Stimulated activated CD4-positive, alpha-beta T cell treated with anti-CD3 and anti-CD28 coated beads, Interleukin-12 subunit alpha, Interleukin-12 subunit beta, amount 100 ng/mL, for 24 hours (primary cell): ENCODE data around the gene WASHC2A.
A peak's percentile ranks its signal among the peaks of the same experiment; 100 is the strongest.
"Not testable (repeated sequence)": the region's sequence is repeated elsewhere in the genome, so short reads cannot be mapped to it uniquely, and the experiment has no call there.

Experiments
- DNase-seq, 2 experiments: peaks; one replicate each; pipeline ENCODE4 v3.0.0-alpha.2; 2020; ENCODE audit warnings: low read depth in 2 of 2

The WASHC2A gene, protein sequence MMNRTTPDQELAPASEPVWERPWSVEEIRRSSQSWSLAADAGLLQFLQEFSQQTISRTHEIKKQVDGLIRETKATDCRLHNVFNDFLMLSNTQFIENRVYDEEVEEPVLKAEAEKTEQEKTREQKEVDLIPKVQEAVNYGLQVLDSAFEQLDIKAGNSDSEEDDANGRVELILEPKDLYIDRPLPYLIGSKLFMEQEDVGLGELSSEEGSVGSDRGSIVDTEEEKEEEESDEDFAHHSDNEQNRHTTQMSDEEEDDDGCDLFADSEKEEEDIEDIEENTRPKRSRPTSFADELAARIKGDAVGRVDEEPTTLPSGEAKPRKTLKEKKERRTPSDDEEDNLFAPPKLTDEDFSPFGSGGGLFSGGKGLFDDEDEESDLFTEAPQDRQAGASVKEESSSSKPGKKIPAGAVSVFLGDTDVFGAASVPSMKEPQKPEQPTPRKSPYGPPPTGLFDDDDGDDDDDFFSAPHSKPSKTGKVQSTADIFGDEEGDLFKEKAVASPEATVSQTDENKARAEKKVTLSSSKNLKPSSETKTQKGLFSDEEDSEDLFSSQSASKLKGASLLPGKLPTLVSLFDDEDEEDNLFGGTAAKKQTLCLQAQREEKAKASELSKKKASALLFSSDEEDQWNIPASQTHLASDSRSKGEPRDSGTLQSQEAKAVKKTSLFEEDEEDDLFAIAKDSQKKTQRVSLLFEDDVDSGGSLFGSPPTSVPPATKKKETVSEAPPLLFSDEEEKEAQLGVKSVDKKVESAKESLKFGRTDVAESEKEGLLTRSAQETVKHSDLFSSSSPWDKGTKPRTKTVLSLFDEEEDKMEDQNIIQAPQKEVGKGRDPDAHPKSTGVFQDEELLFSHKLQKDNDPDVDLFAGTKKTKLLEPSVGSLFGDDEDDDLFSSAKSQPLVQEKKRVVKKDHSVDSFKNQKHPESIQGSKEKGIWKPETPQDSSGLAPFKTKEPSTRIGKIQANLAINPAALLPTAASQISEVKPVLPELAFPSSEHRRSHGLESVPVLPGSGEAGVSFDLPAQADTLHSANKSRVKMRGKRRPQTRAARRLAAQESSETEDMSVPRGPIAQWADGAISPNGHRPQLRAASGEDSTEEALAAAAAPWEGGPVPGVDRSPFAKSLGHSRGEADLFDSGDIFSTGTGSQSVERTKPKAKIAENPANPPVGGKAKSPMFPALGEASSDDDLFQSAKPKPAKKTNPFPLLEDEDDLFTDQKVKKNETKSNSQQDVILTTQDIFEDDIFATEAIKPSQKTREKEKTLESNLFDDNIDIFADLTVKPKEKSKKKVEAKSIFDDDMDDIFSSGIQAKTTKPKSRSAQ (N-terminal part only)

GRCh38 chr10:50067546-50068351, at the start of gene WASHC2A:
WASHC2A (plus strand) TSS chr10:50067954; CDS start chr10:50068006, 52 bp downstream.
- DNase-seq: peak; percentile 93 to 94

DNA sequence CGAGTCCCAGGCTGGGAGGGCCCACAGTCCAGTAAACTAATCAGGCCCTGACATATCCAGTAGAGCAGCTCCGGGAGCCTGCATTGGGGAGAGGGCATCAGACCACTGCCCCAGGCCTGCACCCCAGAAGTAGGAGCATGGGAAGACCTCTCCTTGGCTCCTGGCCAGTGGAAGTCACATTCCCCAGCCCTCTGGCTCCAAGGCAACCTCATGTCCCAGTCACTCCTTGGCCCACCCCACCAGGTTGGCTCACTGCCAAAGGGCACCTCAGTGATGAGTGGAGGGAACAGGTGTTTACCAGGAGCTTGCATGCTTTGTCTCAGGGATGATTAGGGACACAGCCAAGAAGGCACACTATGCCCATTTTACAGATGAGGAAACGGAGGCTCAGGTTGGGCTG, 48.5 kb upstream of the WASHC2A start:
- DNase-seq: not testable (repeated sequence)

- not testable (repeated sequence) for DNase-seq
Observed at GRCh38 chr10:50020451-50021024, 47.2 kb upstream of the WASHC2A start.

DNA sequence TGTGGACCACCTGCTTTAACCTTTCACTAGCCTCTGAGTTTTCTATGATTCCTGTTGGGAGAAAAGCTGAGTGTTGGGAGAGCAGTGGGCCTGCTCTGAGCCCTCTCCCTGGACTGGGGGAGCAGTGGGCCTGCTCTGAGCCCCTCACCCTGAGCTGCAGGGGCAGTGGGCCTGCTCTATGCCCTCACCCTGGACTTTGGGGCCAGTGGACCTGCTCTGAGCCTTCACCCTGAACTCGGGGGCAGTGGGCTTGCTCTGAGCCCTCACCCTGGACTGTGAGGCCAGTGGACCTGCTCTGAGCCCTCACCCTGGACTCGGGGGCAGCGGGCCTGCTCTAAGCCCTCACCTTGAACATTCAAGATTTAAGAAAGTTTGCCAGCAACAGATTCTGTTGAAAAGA, 46.1 kb upstream of the WASHC2A start:
- DNase-seq: no peak

GRCh38 chr10:50024716-50025383, 42.9 kb upstream of the WASHC2A start:
- not testable (repeated sequence) for DNase-seq

DNA sequence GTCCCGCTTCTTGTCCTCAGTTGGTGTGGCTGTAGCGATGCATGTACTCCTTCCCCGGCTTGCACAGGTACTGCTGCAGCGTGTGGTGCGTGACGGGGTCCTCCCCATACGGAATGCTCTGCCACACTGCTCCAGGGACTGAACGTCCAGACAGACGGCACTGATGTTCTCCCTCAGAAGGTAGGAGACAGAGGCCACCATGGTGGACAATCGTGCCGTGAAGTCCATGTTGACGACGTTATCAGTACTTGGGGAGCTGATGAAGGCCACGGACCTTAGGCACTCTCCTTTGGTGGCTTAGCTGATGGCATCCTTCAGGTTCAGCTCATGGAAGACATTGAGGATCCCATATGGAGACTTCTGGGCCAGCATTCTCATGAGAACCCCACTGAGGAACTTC, 42.1 kb upstream of the WASHC2A start:
- no peak for DNase-seq

DNA sequence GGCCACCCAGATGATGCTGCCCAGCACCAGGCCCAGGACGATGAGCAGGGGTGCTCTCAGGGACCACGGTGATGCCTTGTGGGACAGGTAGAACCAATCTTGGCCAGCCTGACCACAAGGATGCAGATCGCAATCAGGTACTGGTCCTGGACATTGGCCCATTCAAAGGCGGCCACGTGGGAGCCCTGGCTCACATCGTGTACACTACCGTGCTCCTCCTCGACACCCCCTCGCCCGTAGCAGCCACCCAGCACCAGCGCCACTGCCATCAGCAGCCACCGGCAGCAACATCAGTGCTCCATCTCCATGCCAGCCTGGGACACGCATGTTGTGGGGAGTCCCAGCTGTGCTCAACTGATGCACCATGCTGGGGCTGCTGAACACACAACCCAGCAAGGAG, 40.6 kb upstream of the WASHC2A start:
- no peak for DNase-seq

DNA sequence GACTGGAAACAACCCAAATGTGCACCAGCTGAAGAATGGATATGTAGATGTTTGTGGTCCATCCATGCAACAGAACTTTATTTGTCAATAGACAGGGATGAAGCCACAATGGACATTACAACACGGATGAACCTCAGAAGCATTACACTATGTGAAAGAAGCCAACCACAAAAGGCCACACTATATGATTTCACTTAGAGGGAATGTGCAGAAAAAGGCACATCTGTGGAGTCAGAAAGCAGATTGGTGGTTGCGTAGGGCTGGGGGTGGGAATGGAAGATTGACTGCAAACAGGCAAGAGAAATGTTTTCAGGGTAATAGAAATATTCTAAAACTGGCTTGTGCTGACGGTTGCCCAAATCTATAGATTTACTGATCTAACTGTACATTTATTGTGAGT, 34.3 kb upstream of the WASHC2A start:
- DNase-seq: no peak

DNA sequence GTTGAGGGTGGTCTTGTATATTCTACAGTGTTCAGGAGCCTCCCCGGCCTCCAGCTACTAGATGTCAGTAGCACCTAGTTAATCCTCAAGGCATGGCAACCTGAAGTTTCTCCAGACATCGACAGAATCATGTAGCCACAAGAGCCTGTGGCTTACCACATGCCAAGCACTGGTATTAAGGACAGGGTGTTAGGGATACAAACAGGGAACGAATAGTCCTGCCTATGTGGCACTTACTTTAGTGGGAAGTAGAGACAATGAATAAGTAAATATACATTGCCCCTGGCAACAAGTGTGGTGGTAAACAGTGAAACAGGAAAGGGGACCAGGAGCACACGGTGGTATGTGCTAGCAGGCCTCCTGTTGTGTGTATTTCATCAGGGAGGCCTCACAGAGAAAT, 32.4 kb upstream of the WASHC2A start:
- DNase-seq: not testable (repeated sequence)

- no peak for DNase-seq
Observed at GRCh38 chr10:50044941-50045664, 22.7 kb upstream of the WASHC2A start.

GRCh38 chr10:50046457-50046856, 21.3 kb upstream of the WASHC2A start:
- not testable (repeated sequence) for DNase-seq

DNA sequence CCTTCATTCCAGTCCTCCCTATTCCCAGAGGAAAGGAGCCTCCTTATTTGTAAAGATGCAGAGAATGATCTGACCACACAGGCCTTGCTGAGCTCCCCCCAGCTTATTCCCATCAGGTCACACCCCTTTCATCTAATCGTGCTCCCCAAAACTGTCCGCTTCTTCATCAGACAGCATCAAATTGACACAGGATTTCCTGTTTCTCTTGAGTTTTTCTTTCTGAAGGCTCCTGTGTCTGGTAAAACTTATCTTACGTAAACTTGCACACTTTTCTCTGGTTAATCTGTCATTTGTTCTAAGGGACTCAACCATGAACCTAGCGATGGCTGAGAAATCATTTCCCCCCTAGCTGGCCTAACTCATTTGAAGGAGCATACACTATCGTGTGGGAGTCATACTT, 20.2 kb upstream of the WASHC2A start:
- not testable (repeated sequence) for DNase-seq

GRCh38 chr10:50051995-50052660, 15.6 kb upstream of the WASHC2A start:
- not testable (repeated sequence) for DNase-seq

DNA sequence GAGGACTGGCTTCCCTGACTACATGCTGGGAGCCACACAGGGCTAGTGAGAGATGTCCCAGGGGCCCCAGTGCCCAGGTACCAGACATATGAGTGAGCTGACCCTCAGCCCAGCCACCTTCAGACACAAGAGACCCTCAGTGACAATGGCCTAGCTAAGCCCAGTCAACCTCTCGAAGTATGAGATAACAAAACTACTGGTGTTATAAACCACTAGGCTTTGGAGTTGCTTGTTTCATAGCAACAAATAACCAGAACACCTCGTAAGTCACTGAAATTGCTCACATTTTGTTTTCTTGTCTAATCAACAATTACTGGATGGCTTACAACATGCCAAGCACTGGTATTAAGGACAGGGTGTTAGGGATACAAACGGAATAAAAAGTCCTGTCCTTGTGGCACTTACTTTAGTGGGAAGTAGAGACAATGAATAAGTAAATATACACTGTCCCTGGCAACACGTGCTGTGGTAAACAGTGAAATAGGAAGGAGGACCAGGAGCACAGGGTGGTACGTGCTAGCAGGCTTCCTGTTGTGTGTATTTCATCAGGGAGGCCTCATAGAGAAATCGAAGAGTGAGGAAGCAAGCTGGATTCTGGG, 14.9 kb upstream of the WASHC2A start:
- DNase-seq: not testable (repeated sequence)

DNA sequence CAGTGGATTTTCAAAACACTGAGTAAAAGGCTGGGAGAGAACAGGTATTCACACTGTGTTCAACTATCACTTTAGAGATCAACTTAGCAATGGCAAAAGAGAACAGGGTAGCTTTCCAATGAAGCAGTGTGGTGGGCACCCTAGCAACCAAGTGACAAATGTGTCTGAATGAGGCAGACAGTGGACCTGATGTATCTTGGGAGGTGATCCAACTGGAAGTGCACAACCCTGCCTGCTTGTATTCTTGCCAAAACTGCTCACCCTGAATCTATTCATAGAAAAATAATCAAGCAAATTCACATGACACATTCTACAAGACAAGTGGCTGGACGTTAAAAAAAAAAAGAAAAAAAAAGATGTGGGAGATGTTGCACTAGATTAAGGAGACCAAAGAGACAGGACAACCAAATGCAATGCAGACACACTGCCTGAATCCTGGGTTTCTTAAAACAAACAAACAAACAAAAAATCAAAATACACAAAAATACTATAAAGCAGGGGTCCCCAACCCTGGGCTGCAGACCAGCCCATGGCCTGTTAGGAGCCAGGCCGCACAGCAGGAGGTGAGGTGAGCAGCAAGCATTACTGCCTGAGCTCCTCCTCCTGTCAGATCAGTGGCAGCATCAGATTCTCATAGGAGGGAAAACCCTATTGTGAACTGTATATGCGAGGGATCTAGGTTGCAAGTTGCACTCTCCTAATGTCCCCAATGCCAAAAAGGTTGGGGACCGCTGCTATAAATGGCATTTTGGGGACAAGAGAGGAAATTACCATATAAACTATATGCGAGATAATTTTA, 12.1 kb upstream of the WASHC2A start:
- not testable (repeated sequence) for DNase-seq

GRCh38 chr10:50056654-50057053, 11.1 kb upstream of the WASHC2A start:
- not testable (repeated sequence) for DNase-seq

DNA sequence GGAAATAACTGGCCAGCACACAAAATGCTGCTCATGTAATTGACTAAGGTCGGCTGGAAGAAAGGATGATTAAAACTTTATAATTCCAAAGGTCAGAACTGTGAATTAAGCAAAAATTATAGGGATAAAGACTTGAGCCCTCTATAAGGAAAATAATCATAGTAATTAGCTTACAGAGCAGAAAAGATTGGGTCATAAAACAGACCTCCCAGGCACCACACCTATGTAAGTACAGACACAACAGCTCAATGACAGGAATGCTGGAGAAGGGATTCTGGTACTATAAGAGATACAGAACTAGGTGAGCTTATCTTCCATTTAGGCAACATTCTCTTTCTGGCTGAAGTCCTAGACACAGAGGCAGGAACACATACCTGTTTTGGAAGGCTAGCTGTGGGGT, 9.0 kb upstream of the WASHC2A start:
- DNase-seq: not testable (repeated sequence)
